ENCODE results near the gene KRTAP13-1. TPM values are rescaled to one million over a fixed set of nuclear protein-coding genes. Genes with fewer than 3 reads are reported as not detected.

Gene KRTAP13-1
- not detected for total RNA-seq

DNA sequence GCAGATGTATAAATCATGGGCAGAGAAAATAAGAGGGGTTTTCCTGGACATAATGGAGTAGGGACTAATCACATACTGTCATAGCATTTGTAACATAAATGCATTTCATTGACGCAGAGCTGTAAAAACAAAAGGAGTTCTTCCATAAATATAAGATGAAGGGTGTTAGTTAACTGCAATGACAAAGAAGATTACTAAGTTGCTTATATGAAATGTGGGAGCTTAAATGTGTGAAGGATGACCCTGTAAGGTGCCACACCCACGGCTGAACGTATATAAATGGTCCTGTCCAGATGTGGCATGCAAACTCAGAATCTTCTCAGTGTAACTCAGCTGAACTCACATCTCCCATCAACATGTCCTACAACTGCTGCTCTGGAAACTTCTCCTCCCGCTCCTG is at the start of gene KRTAP13-1:
Gene KRTAP13-1, plus strand, starts transcription at position 301 of the 400 bp plus-strand sequence. Its CDS starts 56 bp downstream, at position 357.
- DNase-seq (no peak), ATAC-seq (no peak)
- H3K36me3 ChIP-seq: no peaks in the 10 kb centered on the region
- H3K4me3 ChIP-seq: no peak within 1 kb of the TSS
- TF ChIP-seq POLR2A (IDR thresholded peaks at IDR 0.05): no peak
- TF ChIP-seq, protein P1, sequence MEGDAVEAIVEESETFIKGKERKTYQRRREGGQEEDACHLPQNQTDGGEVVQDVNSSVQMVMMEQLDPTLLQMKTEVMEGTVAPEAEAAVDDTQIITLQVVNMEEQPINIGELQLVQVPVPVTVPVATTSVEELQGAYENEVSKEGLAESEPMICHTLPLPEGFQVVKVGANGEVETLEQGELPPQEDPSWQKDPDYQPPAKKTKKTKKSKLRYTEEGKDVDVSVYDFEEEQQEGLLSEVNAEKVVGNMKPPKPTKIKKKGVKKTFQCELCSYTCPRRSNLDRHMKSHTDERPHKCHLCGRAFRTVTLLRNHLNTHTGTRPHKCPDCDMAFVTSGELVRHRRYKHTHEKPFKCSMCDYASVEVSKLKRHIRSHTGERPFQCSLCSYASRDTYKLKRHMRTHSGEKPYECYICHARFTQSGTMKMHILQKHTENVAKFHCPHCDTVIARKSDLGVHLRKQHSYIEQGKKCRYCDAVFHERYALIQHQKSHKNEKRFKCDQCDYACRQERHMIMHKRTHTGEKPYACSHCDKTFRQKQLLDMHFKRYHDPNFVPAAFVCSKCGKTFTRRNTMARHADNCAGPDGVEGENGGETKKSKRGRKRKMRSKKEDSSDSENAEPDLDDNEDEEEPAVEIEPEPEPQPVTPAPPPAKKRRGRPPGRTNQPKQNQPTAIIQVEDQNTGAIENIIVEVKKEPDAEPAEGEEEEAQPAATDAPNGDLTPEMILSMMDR (IDR thresholded peaks at IDR 0.05 in 4 of 5, conservative IDR thresholded peaks at IDR 0.05 in 1 of 5): no peak
- no peaks in the 10 kb centered on the region for H3K4me1 ChIP-seq
- H3K27me3 ChIP-seq: no peaks in the 10 kb centered on the region
- intact Hi-C loops (cut with DNase I; ENCODE audit: low total_unique reads) (no loop called here), in situ Hi-C loops (cut with MboI; ENCODE audit: low sequenced_read_pairs in 4 of 4) (no loop called here)
- H3K9me3 ChIP-seq: no peaks in the 10 kb centered on the region
- no peak within 1 kb of the TSS for H3K27ac ChIP-seq

DNA sequence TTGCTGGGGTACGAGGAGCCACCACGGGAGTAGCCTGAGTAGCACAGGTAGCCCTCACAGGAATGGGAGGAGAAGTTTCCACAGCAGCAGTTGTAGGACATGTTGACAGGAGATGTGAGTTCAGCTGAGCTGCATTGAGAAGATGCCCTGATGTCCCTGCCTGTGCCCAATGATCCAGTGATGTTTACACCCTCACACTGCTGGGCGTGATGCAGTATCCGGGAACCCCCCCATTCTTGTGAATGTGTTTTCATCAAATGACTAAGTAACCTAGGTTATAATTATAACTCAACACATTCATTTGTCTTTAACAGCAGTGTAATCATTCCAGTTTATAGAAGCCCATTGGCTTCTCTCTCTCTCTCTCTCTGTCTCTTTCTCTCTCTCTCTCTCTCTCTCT is 47.3 kb upstream of the KRTAP13-1 start, which contains the start of gene KRTAP23-1:
Gene KRTAP23-1, minus strand, starts transcription at position 101 of the 400 bp plus-strand sequence. Its CDS starts 0 bp downstream, at position 101.
- DNase-seq (no peak), ATAC-seq (no peak)
- in situ Hi-C loops (cut with MboI; ENCODE audit: low sequenced_read_pairs in 4 of 4) (loop anchor here in 2 of 4 donors (25.0 kb wide), 1 partner anchor 739 kb away; no protein-coding TSS in a partner anchor), intact Hi-C loops (cut with DNase I; ENCODE audit: low total_unique reads) (loop anchor here (10.0 kb wide), 1 partner anchor 386 kb away; no protein-coding TSS in a partner anchor)
- H3K4me3 ChIP-seq: no peak within 1 kb of the TSS
- H3K4me1 ChIP-seq: no peaks in the 10 kb centered on the region
- no peaks in the 10 kb centered on the region for H3K36me3 ChIP-seq
- no peaks in the 10 kb centered on the region for H3K9me3 ChIP-seq
- no peak within 1 kb of the TSS for H3K27ac ChIP-seq
- TF ChIP-seq, protein P1 (IDR thresholded peaks at IDR 0.05 in 4 of 5, conservative IDR thresholded peaks at IDR 0.05 in 1 of 5): no peak
- no peak for TF ChIP-seq POLR2A (IDR thresholded peaks at IDR 0.05)
- no peaks in the 10 kb centered on the region for H3K27me3 ChIP-seq

DNA sequence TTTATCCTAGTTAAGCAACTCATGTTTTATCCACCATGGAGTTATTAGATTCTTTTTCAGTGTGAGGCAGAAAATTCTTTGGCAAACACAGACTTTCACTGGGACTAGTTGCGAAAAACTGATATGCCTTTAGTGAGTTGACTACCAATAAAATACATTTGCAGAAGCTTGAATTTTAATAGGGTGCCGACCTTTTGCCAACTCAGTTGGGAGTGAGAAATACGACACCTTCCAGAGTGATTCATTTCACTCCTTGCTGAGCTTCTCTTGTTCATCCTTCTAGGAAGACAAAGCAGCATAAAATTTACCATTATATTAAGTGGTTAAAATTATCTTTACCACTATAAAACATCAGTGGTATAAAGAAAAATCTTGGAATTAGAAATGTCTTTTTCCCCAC is 46.3 kb upstream of the KRTAP13-1 start:
- in situ Hi-C loops (cut with MboI; ENCODE audit: low sequenced_read_pairs in 4 of 4): loop anchor here in 2 of 4 donors (25.0 kb wide), 1 partner anchor 738 kb away; no protein-coding TSS in a partner anchor
- no peak overlapping the region for H3K4me3 ChIP-seq
- no peak for ATAC-seq
- no peak overlapping the region for H3K27ac ChIP-seq
- intact Hi-C loops (cut with DNase I; ENCODE audit: low total_unique reads): loop anchor here (10.0 kb wide), 1 partner anchor 385 kb away; no protein-coding TSS in a partner anchor
- no peaks in the 10 kb centered on the region for H3K27me3 ChIP-seq
- TF ChIP-seq POLR2A (IDR thresholded peaks at IDR 0.05): no peak
- TF ChIP-seq, protein P1 (IDR thresholded peaks at IDR 0.05 in 4 of 5, conservative IDR thresholded peaks at IDR 0.05 in 1 of 5): no peak
- DNase-seq: no peak
- no peaks in the 10 kb centered on the region for H3K36me3 ChIP-seq
- H3K9me3 ChIP-seq: no peaks in the 10 kb centered on the region
- H3K4me1 ChIP-seq: no peaks in the 10 kb centered on the region

DNA sequence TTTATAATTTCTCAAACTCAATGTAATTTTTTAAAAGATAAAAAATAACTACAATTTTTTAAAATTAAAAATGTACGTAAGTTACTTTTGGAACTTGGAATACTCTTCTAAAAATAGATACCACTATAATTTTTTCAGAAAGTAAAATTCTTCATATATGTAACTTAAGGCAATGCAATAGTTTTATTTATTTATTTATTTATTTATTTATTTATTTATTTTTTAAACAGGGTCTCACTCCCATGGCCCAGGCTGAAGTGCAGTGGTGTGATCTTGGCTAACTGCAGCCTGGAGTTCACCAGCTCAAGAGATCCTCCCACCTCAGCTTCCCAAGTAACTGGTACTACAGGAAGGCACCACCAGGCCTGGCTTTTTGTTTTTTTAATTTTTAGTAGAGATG is 44.3 kb upstream of the KRTAP13-1 start:
- intact Hi-C loops (cut with DNase I; ENCODE audit: low total_unique reads): no loop called here
- no peaks in the 10 kb centered on the region for H3K9me3 ChIP-seq
- TF ChIP-seq, protein P1 (IDR thresholded peaks at IDR 0.05 in 4 of 5, conservative IDR thresholded peaks at IDR 0.05 in 1 of 5): no peak
- no peak for TF ChIP-seq POLR2A (IDR thresholded peaks at IDR 0.05)
- H3K27ac ChIP-seq: no peak overlapping the region
- ATAC-seq: no peak
- H3K27me3 ChIP-seq: no peaks in the 10 kb centered on the region
- H3K4me1 ChIP-seq: no peaks in the 10 kb centered on the region
- H3K4me3 ChIP-seq: no peak overlapping the region
- in situ Hi-C loops (cut with MboI; ENCODE audit: low sequenced_read_pairs in 4 of 4): no loop called here
- no peaks in the 10 kb centered on the region for H3K36me3 ChIP-seq
- DNase-seq: no peak

All from gastrocnemius medialis (tissue), 4 donors.